ENCODE data around the gene PALB2. TPM values are rescaled to one million over a fixed set of nuclear protein-coding genes. Genes with fewer than 3 reads are reported as not detected.

Gene PALB2
- total RNA-seq, 1 donor from 2014 or later = 18.5 TPM

DNA sequence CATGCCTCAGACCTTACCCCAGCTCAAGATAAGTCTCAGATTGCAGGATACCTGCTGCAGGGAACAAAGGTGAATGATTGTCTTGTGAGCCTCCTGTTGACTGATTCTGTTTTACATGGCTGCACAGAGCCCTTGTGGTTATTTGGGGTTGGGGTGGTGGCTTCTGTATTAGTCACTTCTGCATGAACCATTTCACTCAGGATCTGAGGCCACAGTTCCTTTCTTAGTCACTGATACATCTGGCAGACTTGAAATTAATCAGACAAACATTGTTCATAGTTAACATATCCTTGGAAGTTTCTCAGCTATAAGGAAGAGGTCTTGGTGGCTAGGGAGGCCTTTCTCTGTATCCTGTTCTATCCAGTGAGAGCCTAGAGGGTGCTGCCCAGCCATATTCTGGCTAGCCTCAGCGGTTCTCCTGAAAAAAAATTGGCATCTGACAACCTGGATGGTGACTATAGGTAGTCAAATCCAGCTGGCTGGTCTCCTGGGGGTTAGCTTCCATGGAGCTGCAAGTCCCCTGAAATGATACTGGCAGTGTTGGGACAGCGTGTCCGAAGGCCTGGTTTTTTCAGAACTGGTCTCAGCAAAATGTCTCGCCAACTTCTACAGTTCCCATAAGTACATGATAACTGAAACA is 29.1 kb upstream of the PALB2 start:
- Histone ChIP-seq H3K27me3 (ENCODE audit: control insufficient read depth, insufficient read depth, low read length) (no peaks in the 10 kb centered on the region), H3K4me3 (ENCODE audit: low read depth, low read length) (no peak overlapping the region), H3K36me3 (ENCODE audit: control insufficient read depth, insufficient read depth, low read length) (peaks cover 3% of the 10 kb centered on the region)
- TF ChIP-seq, protein P1, sequence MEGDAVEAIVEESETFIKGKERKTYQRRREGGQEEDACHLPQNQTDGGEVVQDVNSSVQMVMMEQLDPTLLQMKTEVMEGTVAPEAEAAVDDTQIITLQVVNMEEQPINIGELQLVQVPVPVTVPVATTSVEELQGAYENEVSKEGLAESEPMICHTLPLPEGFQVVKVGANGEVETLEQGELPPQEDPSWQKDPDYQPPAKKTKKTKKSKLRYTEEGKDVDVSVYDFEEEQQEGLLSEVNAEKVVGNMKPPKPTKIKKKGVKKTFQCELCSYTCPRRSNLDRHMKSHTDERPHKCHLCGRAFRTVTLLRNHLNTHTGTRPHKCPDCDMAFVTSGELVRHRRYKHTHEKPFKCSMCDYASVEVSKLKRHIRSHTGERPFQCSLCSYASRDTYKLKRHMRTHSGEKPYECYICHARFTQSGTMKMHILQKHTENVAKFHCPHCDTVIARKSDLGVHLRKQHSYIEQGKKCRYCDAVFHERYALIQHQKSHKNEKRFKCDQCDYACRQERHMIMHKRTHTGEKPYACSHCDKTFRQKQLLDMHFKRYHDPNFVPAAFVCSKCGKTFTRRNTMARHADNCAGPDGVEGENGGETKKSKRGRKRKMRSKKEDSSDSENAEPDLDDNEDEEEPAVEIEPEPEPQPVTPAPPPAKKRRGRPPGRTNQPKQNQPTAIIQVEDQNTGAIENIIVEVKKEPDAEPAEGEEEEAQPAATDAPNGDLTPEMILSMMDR (IDR thresholded peaks at IDR 0.05; ENCODE audit: insufficient read depth, low read length, poor library complexity, severe bottlenecking) = no peak
- DNase-seq (ENCODE audit: low read depth) = peak; percentile 90

DNA sequence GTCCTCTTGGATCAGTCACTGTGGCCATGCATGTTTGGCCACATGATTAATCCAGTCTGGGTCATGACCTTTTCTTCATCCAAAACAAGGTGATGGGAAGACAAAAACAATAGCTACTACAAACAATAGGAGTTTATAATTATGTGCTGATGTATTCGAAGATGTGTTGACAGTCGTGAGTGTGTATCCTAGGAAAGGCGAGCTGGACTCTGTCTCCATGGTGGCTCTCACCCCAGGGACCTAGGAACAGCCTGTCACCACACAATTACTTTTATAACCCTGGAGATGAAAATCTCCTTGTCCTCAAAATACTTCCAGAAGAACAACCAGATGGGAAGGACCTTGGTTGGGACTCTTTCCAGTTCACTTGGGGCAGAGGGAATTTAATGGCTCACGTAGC is 27.8 kb upstream of the PALB2 start:
- Histone ChIP-seq H3K36me3 (ENCODE audit: control insufficient read depth, insufficient read depth, low read length) (peaks cover 3% of the 10 kb centered on the region), H3K4me3 (ENCODE audit: low read depth, low read length) (no peak overlapping the region), H3K27me3 (ENCODE audit: control insufficient read depth, insufficient read depth, low read length) (no peaks in the 10 kb centered on the region)
- no peak for DNase-seq (ENCODE audit: low read depth)
- TF ChIP-seq, protein P1 (IDR thresholded peaks at IDR 0.05; ENCODE audit: insufficient read depth, low read length, poor library complexity, severe bottlenecking) = no peak

DNA sequence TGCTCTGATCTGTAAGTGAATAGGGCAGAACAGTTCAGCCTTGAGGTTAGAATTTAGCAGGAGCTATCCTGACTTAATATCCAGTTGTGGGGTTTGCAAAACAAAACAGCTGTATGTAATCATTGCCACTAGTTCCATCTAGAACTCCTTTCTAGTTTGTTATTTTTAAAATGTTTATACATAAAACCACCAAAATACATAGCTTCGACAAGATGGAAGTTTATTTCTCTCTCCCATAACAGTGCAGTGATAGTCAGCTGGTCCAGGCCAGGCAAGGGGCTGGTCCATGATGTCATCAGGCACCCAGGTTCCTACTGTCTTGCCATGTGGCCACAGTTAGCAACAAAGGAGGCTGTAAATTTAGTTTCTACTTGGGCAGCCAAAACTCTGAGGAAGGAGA is 27.1 kb upstream of the PALB2 start:
- no peak overlapping the region for H3K4me3 ChIP-seq (ENCODE audit: low read depth, low read length)
- DNase-seq (ENCODE audit: low read depth) = no peak
- H3K36me3 ChIP-seq (ENCODE audit: control insufficient read depth, insufficient read depth, low read length) = peaks cover 3% of the 10 kb centered on the region
- no peaks in the 10 kb centered on the region for H3K27me3 ChIP-seq (ENCODE audit: control insufficient read depth, insufficient read depth, low read length)
- TF ChIP-seq, protein P1 (IDR thresholded peaks at IDR 0.05; ENCODE audit: insufficient read depth, low read length, poor library complexity, severe bottlenecking) = no peak

DNA sequence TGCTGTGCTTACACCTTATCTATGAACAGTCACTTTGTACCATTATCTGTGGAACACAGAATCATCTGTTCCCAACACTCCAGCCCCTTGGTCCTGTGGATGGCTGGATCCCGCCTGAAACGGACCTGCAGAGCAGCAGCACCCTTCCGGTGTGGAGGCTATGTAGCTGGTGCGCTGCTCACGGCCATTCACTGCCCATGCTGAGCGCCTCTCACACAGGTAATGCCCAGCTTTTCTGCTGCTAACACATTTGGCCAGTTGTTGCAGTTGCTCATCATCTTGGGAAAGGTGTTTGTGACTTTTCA is 26.2 kb upstream of the PALB2 start:
- TF ChIP-seq, protein P1 (IDR thresholded peaks at IDR 0.05; ENCODE audit: insufficient read depth, low read length, poor library complexity, severe bottlenecking) = no peak
- H3K4me3 ChIP-seq (ENCODE audit: low read depth, low read length) = no peak overlapping the region
- peaks cover 3% of the 10 kb centered on the region for H3K36me3 ChIP-seq (ENCODE audit: control insufficient read depth, insufficient read depth, low read length)
- no peaks in the 10 kb centered on the region for H3K27me3 ChIP-seq (ENCODE audit: control insufficient read depth, insufficient read depth, low read length)
- no peak for DNase-seq (ENCODE audit: low read depth)

DNA sequence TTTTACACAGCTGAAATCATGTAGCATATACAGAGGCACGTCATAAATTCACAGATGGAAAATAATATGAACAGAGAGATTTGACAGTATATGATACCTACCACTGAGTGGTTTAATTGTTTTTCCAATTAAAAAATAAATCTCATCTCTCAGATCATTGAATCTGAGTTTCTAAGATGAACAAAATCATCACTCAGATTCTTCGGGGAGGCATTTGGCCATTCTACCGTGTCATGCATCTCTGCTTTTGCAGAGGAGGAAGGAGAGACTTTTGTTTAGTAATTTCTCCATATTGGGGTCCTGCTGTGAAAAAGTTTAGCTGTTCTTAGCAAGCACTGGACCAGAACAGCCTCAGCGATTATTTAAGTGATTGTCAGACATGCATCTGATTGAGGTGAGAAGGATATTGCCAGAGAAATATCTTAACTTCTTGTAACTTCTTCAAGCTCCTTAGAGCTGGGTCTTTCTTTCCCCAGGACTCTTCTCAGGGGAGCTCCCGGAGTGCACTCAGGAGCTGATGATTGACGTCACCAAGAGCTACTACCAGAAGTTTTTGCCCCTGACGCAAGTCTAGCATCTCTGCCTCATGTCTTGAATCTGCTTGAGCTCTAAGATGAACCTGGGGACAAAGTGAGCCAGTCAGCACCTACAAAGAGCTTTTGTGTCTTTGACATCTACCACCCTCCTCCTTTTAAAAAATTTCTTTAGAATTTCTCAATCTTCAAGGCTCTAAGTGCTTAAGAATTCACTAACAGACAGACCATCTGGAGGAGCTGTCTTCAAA is 25.7 kb upstream of the PALB2 start:
- peaks cover 3% of the 10 kb centered on the region for H3K36me3 ChIP-seq (ENCODE audit: control insufficient read depth, insufficient read depth, low read length)
- no peak for DNase-seq (ENCODE audit: low read depth)
- TF ChIP-seq, protein P1 (IDR thresholded peaks at IDR 0.05; ENCODE audit: insufficient read depth, low read length, poor library complexity, severe bottlenecking) = no peak
- H3K4me3 ChIP-seq (ENCODE audit: low read depth, low read length) = no peak overlapping the region
- no peaks in the 10 kb centered on the region for H3K27me3 ChIP-seq (ENCODE audit: control insufficient read depth, insufficient read depth, low read length)

Data from kidney epithelial cell (primary cell).